ENCODE results near the gene MKRN3.

The MKRN3 gene

DNA sequence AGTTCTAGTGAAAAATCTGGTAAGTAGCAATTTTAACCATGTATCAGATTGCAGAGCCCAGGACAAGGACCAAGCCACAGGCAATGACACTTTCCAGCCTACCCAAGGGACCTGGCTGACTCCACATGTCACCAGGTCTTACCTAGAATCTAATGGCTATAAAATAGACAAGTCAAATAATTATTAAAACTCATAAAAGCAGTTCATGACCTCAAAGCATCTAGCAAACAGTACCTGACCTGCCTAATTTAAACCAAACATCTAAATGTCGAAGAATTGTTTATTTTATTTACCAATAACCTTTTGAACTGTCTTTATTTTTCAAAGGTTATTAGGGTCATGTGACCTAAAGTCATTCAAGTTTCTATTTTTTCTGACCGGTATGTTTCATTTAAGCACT is 35.6 kb upstream of the MKRN3 start:
- Histone ChIP-seq H2BK12ac (ENCODE audit: low read length) (no peak overlapping the region), H2BK5ac (ENCODE audit: low read depth, low read length, poor library complexity) (no peak overlapping the region), H3K18ac (ENCODE audit: low read length) (no peak overlapping the region), H3K4me1 (ENCODE audit: control insufficient read depth in 1 of 2, insufficient read depth in 2 of 2, low read length in 2 of 2) (no peaks in the 10 kb centered on the region), H2AFZ (ENCODE audit: insufficient read depth, low read length, poor library complexity) (no peak overlapping the region), H2BK120ac (ENCODE audit: insufficient read depth, low read length, poor library complexity) (no peak overlapping the region), H3K4me2 (ENCODE audit: low read length) (no peak overlapping the region), H3K27ac (ENCODE audit: low read depth, low read length) (no peak overlapping the region), H3K79me2 (ENCODE audit: control insufficient read depth, insufficient read depth, low read length, poor library complexity) (no peaks in the 10 kb centered on the region), H3K36me3 (ENCODE audit: control insufficient read depth in 1 of 2, insufficient read depth in 2 of 2, low read length in 2 of 2) (no peaks in the 10 kb centered on the region), H4K8ac (ENCODE audit: low read depth, low read length) (no peak overlapping the region), H3K79me1 (ENCODE audit: low read length) (no peaks in the 10 kb centered on the region), H3K9ac (ENCODE audit: low read length) (no peak overlapping the region), H4K12ac (ENCODE audit: low read depth, low read length) (no peak overlapping the region), H4K91ac (ENCODE audit: low read depth, low read length) (no peak overlapping the region), H3K14ac (ENCODE audit: low read length) (no peak overlapping the region), H3K4ac (ENCODE audit: low read depth, low read length) (no peak overlapping the region), H2AK5ac (ENCODE audit: low read length) (no peak overlapping the region), H3K27me3 (ENCODE audit: insufficient read depth, low read length) (no peaks in the 10 kb centered on the region), H3K4me3 (ENCODE audit: low read depth, low read length) (no peak overlapping the region), H3K9me3 (ENCODE audit: insufficient read depth, low read depth, low read length) (peaks cover 2% of the 10 kb centered on the region), H3K23ac (ENCODE audit: low read length) (no peak overlapping the region)
- no CpG with 5 or more reads among the region's 2 CpGs for WGBS (ENCODE audit: extremely low coverage, insufficient coverage, insufficient read length)
- DNase-seq, result no peak

DNA sequence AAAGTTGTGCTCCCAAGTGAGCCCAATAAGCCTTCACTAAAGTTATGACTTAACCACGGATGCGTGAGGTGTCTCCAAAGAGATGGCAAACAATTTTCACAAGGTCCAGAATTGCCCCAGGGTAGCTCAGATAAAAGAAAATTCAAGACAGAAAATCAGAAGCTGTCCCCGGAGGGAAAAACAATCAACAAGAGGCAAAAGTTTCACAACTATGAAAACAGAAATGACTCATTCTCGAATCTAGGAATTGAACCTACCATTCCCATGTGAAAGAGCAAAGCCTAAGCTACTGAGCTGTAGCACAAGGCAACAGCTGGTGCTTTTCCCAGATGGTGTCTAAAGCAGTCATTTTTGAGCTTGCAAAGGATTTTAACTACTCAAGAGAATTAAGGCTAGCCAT is 33.5 kb upstream of the MKRN3 start:
- Histone ChIP-seq H2AFZ (ENCODE audit: insufficient read depth, low read length, poor library complexity) (no peak overlapping the region), H3K27ac (ENCODE audit: low read depth, low read length) (no peak overlapping the region), H3K18ac (ENCODE audit: low read length) (no peak overlapping the region), H3K79me1 (ENCODE audit: low read length) (no peaks in the 10 kb centered on the region), H3K36me3 (ENCODE audit: control insufficient read depth in 1 of 2, insufficient read depth in 2 of 2, low read length in 2 of 2) (no peaks in the 10 kb centered on the region), H4K91ac (ENCODE audit: low read depth, low read length) (no peak overlapping the region), H3K79me2 (ENCODE audit: control insufficient read depth, insufficient read depth, low read length, poor library complexity) (no peaks in the 10 kb centered on the region), H2AK5ac (ENCODE audit: low read length) (no peak overlapping the region), H3K4me2 (ENCODE audit: low read length) (no peak overlapping the region), H3K4me3 (ENCODE audit: low read depth, low read length) (no peak overlapping the region), H3K9me3 (ENCODE audit: insufficient read depth, low read depth, low read length) (peaks cover 7% of the 10 kb centered on the region), H3K27me3 (ENCODE audit: insufficient read depth, low read length) (no peaks in the 10 kb centered on the region), H4K12ac (ENCODE audit: low read depth, low read length) (no peak overlapping the region), H3K23ac (ENCODE audit: low read length) (no peak overlapping the region), H3K4me1 (ENCODE audit: control insufficient read depth in 1 of 2, insufficient read depth in 2 of 2, low read length in 2 of 2) (no peaks in the 10 kb centered on the region), H2BK12ac (ENCODE audit: low read length) (no peak overlapping the region), H2BK120ac (ENCODE audit: insufficient read depth, low read length, poor library complexity) (no peak overlapping the region), H3K4ac (ENCODE audit: low read depth, low read length) (no peak overlapping the region), H2BK5ac (ENCODE audit: low read depth, low read length, poor library complexity) (no peak overlapping the region), H3K9ac (ENCODE audit: low read length) (no peak overlapping the region), H3K14ac (ENCODE audit: low read length) (no peak overlapping the region), H4K8ac (ENCODE audit: low read depth, low read length) (no peak overlapping the region)
- WGBS (ENCODE audit: extremely low coverage, insufficient coverage, insufficient read length), result no CpG with 5 or more reads among the region's 4 CpGs
- peak; percentile 88 to 96 for DNase-seq

DNA sequence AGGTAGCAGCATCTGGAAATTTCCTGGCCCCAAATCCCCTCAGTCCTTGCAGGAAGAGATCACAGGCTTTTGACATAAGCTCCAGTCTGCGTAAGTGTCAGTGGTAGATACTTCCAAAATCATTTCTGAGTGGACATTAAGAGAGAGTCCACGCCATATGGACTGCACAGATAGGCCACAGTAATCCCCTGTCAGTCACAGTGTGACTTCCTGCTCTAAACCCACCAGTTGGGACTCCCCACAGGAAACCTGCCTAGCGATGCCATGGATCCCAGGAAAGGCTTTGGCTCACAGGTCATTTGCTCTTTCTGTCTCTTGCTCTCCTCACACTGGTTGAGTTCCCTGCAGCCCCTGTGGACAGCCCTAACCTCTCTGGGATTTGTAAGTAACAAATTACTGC is 28.8 kb upstream of the MKRN3 start:
- Histone ChIP-seq H3K4me1 (ENCODE audit: control insufficient read depth in 1 of 2, insufficient read depth in 2 of 2, low read length in 2 of 2) (no peaks in the 10 kb centered on the region), H4K8ac (ENCODE audit: low read depth, low read length) (no peak overlapping the region), H2BK120ac (ENCODE audit: insufficient read depth, low read length, poor library complexity) (no peak overlapping the region), H2BK12ac (ENCODE audit: low read length) (no peak overlapping the region), H3K18ac (ENCODE audit: low read length) (no peak overlapping the region), H3K27ac (ENCODE audit: low read depth, low read length) (no peak overlapping the region), H3K27me3 (ENCODE audit: insufficient read depth, low read length) (no peaks in the 10 kb centered on the region), H2AK5ac (ENCODE audit: low read length) (no peak overlapping the region), H2AFZ (ENCODE audit: insufficient read depth, low read length, poor library complexity) (no peak overlapping the region), H3K36me3 (ENCODE audit: control insufficient read depth in 1 of 2, insufficient read depth in 2 of 2, low read length in 2 of 2) (no peaks in the 10 kb centered on the region), H3K4ac (ENCODE audit: low read depth, low read length) (no peak overlapping the region), H4K12ac (ENCODE audit: low read depth, low read length) (no peak overlapping the region), H3K9ac (ENCODE audit: low read length) (no peak overlapping the region), H3K79me2 (ENCODE audit: control insufficient read depth, insufficient read depth, low read length, poor library complexity) (no peaks in the 10 kb centered on the region), H3K4me3 (ENCODE audit: low read depth, low read length) (no peak overlapping the region), H3K4me2 (ENCODE audit: low read length) (no peak overlapping the region), H4K91ac (ENCODE audit: low read depth, low read length) (no peak overlapping the region), H3K9me3 (ENCODE audit: insufficient read depth, low read depth, low read length) (peaks cover 11% of the 10 kb centered on the region), H3K79me1 (ENCODE audit: low read length) (no peaks in the 10 kb centered on the region), H2BK5ac (ENCODE audit: low read depth, low read length, poor library complexity) (no peak overlapping the region), H3K23ac (ENCODE audit: low read length) (no peak overlapping the region), H3K14ac (ENCODE audit: low read length) (no peak overlapping the region)
- no CpG with 5 or more reads among the region's 3 CpGs for WGBS (ENCODE audit: extremely low coverage, insufficient coverage, insufficient read length)
- DNase-seq, result no peak

DNA sequence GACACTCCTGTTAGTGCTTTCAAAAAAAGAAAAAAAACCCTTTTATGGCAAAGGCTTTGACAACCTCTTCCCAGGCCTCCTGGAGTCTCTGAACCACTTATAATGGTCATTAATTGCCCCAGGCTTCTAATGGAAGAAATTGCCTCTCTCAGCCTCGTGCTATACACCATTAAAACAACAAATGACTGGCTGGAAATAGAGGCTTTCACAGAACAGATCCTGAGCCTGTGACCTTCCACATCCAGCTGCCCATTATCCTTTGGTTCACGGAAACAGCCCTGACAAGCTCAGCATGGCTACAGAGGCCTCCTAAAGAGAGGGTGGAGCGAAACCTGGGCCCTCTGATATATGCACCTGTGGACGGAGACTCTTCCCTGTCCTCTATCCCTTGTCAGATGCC is 26.8 kb upstream of the MKRN3 start:
- no CpG with 5 or more reads among the region's 4 CpGs for WGBS (ENCODE audit: extremely low coverage, insufficient coverage, insufficient read length)
- no peak overlapping the region for H2BK12ac ChIP-seq (ENCODE audit: low read length)

More for the DNA sequence above, 26.8 kb upstream of the MKRN3 start:
- Histone ChIP-seq H2BK120ac (ENCODE audit: insufficient read depth, low read length, poor library complexity) (no peak overlapping the region), H3K14ac (ENCODE audit: low read length) (no peak overlapping the region), H2AFZ (ENCODE audit: insufficient read depth, low read length, poor library complexity) (no peak overlapping the region), H3K79me2 (ENCODE audit: control insufficient read depth, insufficient read depth, low read length, poor library complexity) (no peaks in the 10 kb centered on the region), H3K9ac (ENCODE audit: low read length) (no peak overlapping the region), H3K36me3 (ENCODE audit: control insufficient read depth in 1 of 2, insufficient read depth in 2 of 2, low read length in 2 of 2) (no peaks in the 10 kb centered on the region), H3K18ac (ENCODE audit: low read length) (no peak overlapping the region), H3K23ac (ENCODE audit: low read length) (no peak overlapping the region), H3K4me2 (ENCODE audit: low read length) (no peak overlapping the region), H3K27ac (ENCODE audit: low read depth, low read length) (no peak overlapping the region), H4K8ac (ENCODE audit: low read depth, low read length) (no peak overlapping the region), H3K4ac (ENCODE audit: low read depth, low read length) (no peak overlapping the region), H2AK5ac (ENCODE audit: low read length) (no peak overlapping the region), H4K91ac (ENCODE audit: low read depth, low read length) (no peak overlapping the region), H4K12ac (ENCODE audit: low read depth, low read length) (no peak overlapping the region), H3K79me1 (ENCODE audit: low read length) (no peaks in the 10 kb centered on the region), H3K27me3 (ENCODE audit: insufficient read depth, low read length) (no peaks in the 10 kb centered on the region), H2BK5ac (ENCODE audit: low read depth, low read length, poor library complexity) (no peak overlapping the region), H3K4me1 (ENCODE audit: control insufficient read depth in 1 of 2, insufficient read depth in 2 of 2, low read length in 2 of 2) (no peaks in the 10 kb centered on the region), H3K4me3 (ENCODE audit: low read depth, low read length) (no peak overlapping the region), H3K9me3 (ENCODE audit: insufficient read depth, low read depth, low read length) (peaks cover 11% of the 10 kb centered on the region)
- no peak for DNase-seq
